Vagina (tissue), 2 donors: ENCODE measurements around the gene C10orf105. TPM values are rescaled to one million over a fixed set of nuclear protein-coding genes. Genes with fewer than 3 reads are reported as not detected.

Experiments used
- DNase-seq, 2 donors: peaks; one replicate each; pipeline ENCODE4 v3.0.0-alpha.2; 2017; ENCODE audit errors: extremely low spot score in 2 of 2
- H3K27ac ChIP-seq: fragments of 200-600 bp; sonication (generic); one replicate; pipeline ENCODE4 v1.5.1; 2019
- H3K27me3 ChIP-seq: fragments of 200-600 bp; sonication (generic); one replicate; pipeline ENCODE4 v1.5.1; 2019
- H3K36me3 ChIP-seq, 2 donors: fragments of 200-600 bp; sonication (generic); one replicate each; pipeline ENCODE4 v1.5.1; 2017 to 2019
- H3K4me1 ChIP-seq: fragments of 200-600 bp; sonication (generic); one replicate; pipeline ENCODE4 v1.5.1; 2019
- H3K4me3 ChIP-seq, 2 donors: fragments of 200-600 bp; sonication (generic); 1 replicate in 1 of 2; 2 replicates in 1 of 2; pipeline ENCODE4 v1.5.1; 2016 to 2019
- H3K9me3 ChIP-seq: fragments of 200-600 bp; sonication (generic); one replicate; pipeline ENCODE4 v1.5.1; 2019
- CTCF ChIP-seq, 3 experiments: fragments of 450-650 bp in 2 of 3; fragments of 200-600 bp in 1 of 3; sonication (generic) in 1 of 3; IDR thresholded peaks; one replicate each; pipeline ENCODE4 v1.5.1; 2017 to 2019; ENCODE audit warnings: antibody characterized with exemption in 3 of 3, mild to moderate bottlenecking in 2 of 3, moderate library complexity in 2 of 3
- POLR2A ChIP-seq, 2 donors: fragments of 450-650 bp; IDR thresholded peaks; one replicate each; pipeline ENCODE4 v1.6.1; 2017; ENCODE audit warnings: antibody characterized with exemption in 2 of 2, mild to moderate bottlenecking in 2 of 2, moderate library complexity in 2 of 2
- POLR2AphosphoS5 ChIP-seq, 2 donors: sonication (generic); formaldehyde crosslinking; IDR thresholded peaks; one replicate each; pipeline ENCODE4 v1.9.0; 2017; ENCODE audit warnings: antibody characterized with exemption in 2 of 2, mild to moderate bottlenecking in 2 of 2, low read depth in 1 of 2; ENCODE audit not compliant: insufficient read depth in 1 of 2
- intact Hi-C: fragments of 100-400 bp; cut with DNase I; formaldehyde crosslinking; loops from one replicate; pipeline ENCODE4 v1.15.1; 2023
- total RNA-seq: library from RNA; depleted of rRNA; stranded (reverse); fragments of >200 nt; gene quantifications from one replicate; pipeline ENCODE4 v1.2.3, GENCODE V29; 2016

C10orf105 gene
- total RNA-seq, 1 donor from 2014 or later: 0.49 TPM

- Histone ChIP-seq H3K4me1 (peaks cover 100% of the 10 kb centered on the region), H3K9me3 (no peaks in the 10 kb centered on the region), H3K27me3 (no peaks in the 10 kb centered on the region), H3K27ac (peak overlapping the region; percentile 99), H3K36me3 (peaks cover 0 to 15% of the 10 kb centered on the region in 2 donors), H3K4me3 (peak overlapping the region in 1 of 2 donors; percentile 2)
- TF ChIP-seq CTCF (IDR thresholded peaks at IDR 0.05): no peak
- no peak for TF ChIP-seq POLR2A (IDR thresholded peaks at IDR 0.05)
- no peak for TF ChIP-seq POLR2AphosphoS5 (IDR thresholded peaks at IDR 0.05; ENCODE audit: insufficient read depth in 1 of 2, low read depth in 1 of 2)
- DNase-seq: no peak
- intact Hi-C loops: no loop called here
Observed at GRCh38 chr10:71765176-71765904, 45.8 kb upstream of the C10orf105 start.

GRCh38 chr10:71763352-71764127 is 44.0 kb upstream of the C10orf105 start:
- H3K4me3 ChIP-seq: no peak overlapping the region
- no peak overlapping the region for H3K27ac ChIP-seq
- H3K9me3 ChIP-seq: no peaks in the 10 kb centered on the region
- peaks cover 93% of the 10 kb centered on the region for H3K4me1 ChIP-seq
- H3K36me3 ChIP-seq: peaks cover 0 to 24% of the 10 kb centered on the region in 2 donors
- TF ChIP-seq CTCF (IDR thresholded peaks at IDR 0.05): no peak
- TF ChIP-seq POLR2AphosphoS5 (IDR thresholded peaks at IDR 0.05; ENCODE audit: insufficient read depth in 1 of 2, low read depth in 1 of 2): no peak
- TF ChIP-seq POLR2A (IDR thresholded peaks at IDR 0.05): no peak
- DNase-seq: no peak
- no peaks in the 10 kb centered on the region for H3K27me3 ChIP-seq
- intact Hi-C loops: no loop called here

GRCh38 chr10:71762324-71762723 is 42.7 kb upstream of the C10orf105 start:
- H3K36me3 ChIP-seq: peaks cover 0 to 30% of the 10 kb centered on the region in 2 donors
- peaks cover 93% of the 10 kb centered on the region for H3K4me1 ChIP-seq
- no peak overlapping the region for H3K27ac ChIP-seq
- no peak for DNase-seq
- intact Hi-C loops: no loop called here
- no peak for TF ChIP-seq POLR2A (IDR thresholded peaks at IDR 0.05)
- no peak for TF ChIP-seq POLR2AphosphoS5 (IDR thresholded peaks at IDR 0.05; ENCODE audit: insufficient read depth in 1 of 2, low read depth in 1 of 2)
- TF ChIP-seq CTCF (IDR thresholded peaks at IDR 0.05): no peak
- H3K9me3 ChIP-seq: no peaks in the 10 kb centered on the region
- H3K4me3 ChIP-seq: no peak overlapping the region
- H3K27me3 ChIP-seq: no peaks in the 10 kb centered on the region

- H3K36me3 ChIP-seq: peaks cover 0 to 30% of the 10 kb centered on the region in 2 donors
- no peak overlapping the region for H3K4me3 ChIP-seq
- DNase-seq: no peak
- intact Hi-C loops: no loop called here
- H3K27ac ChIP-seq: no peak overlapping the region
- no peaks in the 10 kb centered on the region for H3K27me3 ChIP-seq
- H3K9me3 ChIP-seq: no peaks in the 10 kb centered on the region
- peaks cover 93% of the 10 kb centered on the region for H3K4me1 ChIP-seq
- no peak for TF ChIP-seq POLR2AphosphoS5 (IDR thresholded peaks at IDR 0.05; ENCODE audit: insufficient read depth in 1 of 2, low read depth in 1 of 2)
- TF ChIP-seq CTCF (IDR thresholded peaks at IDR 0.05): no peak
- no peak for TF ChIP-seq POLR2A (IDR thresholded peaks at IDR 0.05)
Observed at GRCh38 chr10:71761541-71762113, 42.0 kb upstream of the C10orf105 start.
